Mesodermal cell (in vitro differentiated cells): ENCODE data around the gene PRRT4.

Source experiments
- H3K27ac ChIP-seq: 2 replicates; pipeline ENCODE4 v1.7.0; 2013; ENCODE audit warnings: mild to moderate bottlenecking, low read depth, low read length, moderate library complexity; ENCODE audit not compliant: severe bottlenecking
- H3K36me3 ChIP-seq: 2 replicates; pipeline ENCODE4 v1.7.1; 2013; ENCODE audit warnings: mild to moderate bottlenecking, low read length, moderate library complexity; ENCODE audit not compliant: control insufficient read depth, insufficient read depth
- H3K4me1 ChIP-seq: one replicate; pipeline ENCODE4 v1.7.1; 2013; ENCODE audit warnings: mild to moderate bottlenecking, low read length; ENCODE audit not compliant: insufficient read depth, control insufficient read depth, poor library complexity, severe bottlenecking
- H3K4me3 ChIP-seq: 2 replicates; pipeline ENCODE4 v1.7.0; 2013; ENCODE audit warnings: low read length, control low read depth, mild to moderate bottlenecking; ENCODE audit not compliant: insufficient read depth, poor library complexity, severe bottlenecking; ENCODE audit errors: extremely low read depth
- H3K9me3 ChIP-seq: 2 replicates; pipeline ENCODE4 v1.7.1; 2013; ENCODE audit warnings: mild to moderate bottlenecking, low read length, moderate library complexity; ENCODE audit not compliant: control insufficient read depth
- WGBS, 2 experiments: methylation state at CpG; one replicate each; pipeline ENCODE4 v1.1.5; 2013; ENCODE audit warnings: missing lambda C conversion rate in 2 of 2; ENCODE audit not compliant: insufficient coverage in 2 of 2; 5-methylcytosine and 5-hydroxymethylcytosine counted together

The PRRT4 gene

DNA sequence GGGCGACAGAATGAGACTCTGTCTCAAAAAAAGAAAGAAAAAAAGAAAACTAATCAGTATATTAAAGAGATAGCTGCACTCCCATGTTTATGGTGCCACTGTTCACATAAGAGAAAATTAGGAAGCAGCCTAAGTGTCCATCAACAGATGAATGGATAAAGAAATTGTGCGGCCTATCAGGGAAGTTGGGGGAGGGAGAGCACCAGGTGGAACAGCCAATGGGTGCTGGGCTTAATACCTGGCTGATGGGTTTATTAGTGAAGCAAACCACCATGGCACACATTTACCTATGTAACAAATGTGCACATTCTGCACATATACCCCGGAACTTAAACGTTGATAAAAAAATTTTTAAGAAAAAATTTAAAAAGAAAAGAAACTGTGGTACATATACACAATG lies 9.0 kb upstream of the PRRT4 start:
- Histone ChIP-seq H3K9me3 (no peaks in the 10 kb centered on the region), H3K27ac (no peak overlapping the region), H3K36me3 (no peaks in the 10 kb centered on the region), H3K4me1 (no peaks in the 10 kb centered on the region), H3K4me3 (no peak overlapping the region)
- WGBS, 2 experiments, result 100% methylated on average over 1 of the region's 4 CpGs

DNA sequence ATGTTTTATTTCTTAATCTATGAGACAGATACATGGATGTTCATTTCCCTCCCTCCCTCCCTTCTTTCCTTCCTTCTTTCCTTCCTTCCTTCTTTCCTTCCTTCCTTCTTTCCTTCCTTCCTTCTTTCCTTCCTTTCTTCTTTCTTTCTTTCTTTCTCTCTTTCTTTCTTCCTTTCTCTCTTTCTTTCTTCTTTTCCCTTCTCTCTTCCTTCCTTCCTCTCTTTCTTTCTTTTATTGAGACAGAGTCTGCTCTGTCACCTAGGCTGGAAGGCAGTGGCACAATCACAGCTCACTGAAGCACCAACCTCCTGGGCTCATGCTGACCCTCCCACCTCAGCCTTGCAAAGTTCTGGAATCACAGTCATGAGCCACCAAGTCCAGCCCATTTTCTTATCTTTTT lies 5.5 kb upstream of the PRRT4 start:
- no peak overlapping the region for H3K4me3 ChIP-seq

DNA sequence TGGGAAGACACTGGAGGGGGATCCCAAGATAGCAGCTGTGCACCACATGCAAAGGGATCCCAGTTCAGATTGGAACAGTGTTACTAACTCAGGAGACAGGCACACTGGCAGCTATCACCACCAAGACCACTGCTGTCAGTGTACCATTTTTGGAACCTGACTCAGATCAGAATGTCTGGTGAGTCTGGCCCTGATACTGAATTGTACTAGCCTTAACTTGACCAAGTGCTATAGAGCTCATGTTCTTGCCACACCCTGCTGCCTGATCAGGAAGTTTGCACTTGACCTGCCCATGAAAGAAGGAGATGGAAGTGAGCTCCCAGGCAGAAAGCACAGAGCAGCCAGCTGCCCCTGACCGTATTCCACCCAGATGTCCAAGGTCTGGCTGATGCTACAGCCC lies 4.8 kb upstream of the PRRT4 start:
- Histone ChIP-seq H3K4me1 (peaks cover 3% of the 10 kb centered on the region), H3K36me3 (no peaks in the 10 kb centered on the region), H3K4me3 (no peak overlapping the region), H3K9me3 (no peaks in the 10 kb centered on the region), H3K27ac (no peak overlapping the region)
- WGBS, 2 experiments, result 50 to 70% methylated on average over 1 of the region's 1 CpG

More for the DNA sequence above, 5.5 kb upstream of the PRRT4 start:
- no peak overlapping the region for H3K27ac ChIP-seq
- H3K4me1 ChIP-seq, result peaks cover 2% of the 10 kb centered on the region
- no peaks in the 10 kb centered on the region for H3K9me3 ChIP-seq
- H3K36me3 ChIP-seq, result no peaks in the 10 kb centered on the region

DNA sequence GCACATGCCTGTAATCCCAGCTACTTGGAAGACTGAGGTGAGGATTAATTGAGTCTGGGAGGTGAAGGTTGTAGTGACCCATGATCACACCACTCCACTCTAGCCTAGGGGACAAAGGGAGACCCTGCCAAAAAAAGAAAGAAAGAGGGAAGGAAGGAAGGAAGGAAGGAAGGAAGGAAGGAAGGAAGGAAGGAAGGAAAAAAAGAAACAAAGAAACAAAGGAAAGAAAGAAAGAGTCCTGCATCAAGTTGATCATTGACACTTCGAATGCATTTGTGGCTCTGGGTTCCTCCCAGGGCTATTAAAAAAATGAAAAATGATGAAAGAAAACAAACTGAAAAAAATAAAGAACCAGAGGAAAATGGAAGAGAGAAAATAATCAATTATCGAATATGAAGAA lies 3.9 kb upstream of the PRRT4 start:
- H3K27ac ChIP-seq, result no peak overlapping the region
- H3K4me3 ChIP-seq, result no peak overlapping the region
- WGBS, 2 experiments, result 82 to 100% methylated on average over 1 to 2 of the region's 2 CpGs
- peaks cover 6% of the 10 kb centered on the region for H3K4me1 ChIP-seq
- H3K9me3 ChIP-seq, result no peaks in the 10 kb centered on the region
- no peaks in the 10 kb centered on the region for H3K36me3 ChIP-seq

DNA sequence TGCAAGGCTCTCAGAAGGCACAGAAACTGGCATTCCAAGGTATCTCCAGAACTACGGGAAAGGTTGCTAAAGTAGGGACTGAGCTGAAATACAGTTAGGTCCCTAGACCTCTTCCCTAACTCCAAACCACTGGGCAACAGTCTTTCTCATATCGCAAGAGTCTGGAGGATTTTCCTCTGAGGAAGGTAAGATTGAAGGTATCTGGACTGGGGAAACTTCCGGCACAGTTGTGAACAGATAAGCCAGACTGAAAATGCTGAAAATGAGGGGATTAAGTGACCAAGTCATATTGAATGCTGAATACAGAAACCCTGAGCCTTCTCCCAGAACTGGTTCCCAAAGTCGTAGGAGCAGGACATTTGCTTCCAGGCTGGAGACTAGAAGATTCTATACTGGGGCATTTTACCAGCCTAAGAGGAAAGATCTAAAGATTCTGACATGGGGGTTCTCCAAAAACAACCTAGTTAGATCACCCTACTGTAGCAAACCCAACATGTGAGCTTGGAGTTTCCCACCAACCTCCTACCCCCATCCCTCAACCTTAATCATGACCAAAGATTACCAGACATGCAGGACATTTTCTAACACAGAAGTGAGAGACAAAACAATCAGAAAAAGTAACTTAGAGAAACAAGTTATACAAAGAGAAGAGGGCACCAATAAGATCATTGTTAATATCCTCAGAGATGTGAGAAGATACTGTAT lies 2.8 kb upstream of the PRRT4 start:
- Histone ChIP-seq H3K27ac (no peak overlapping the region), H3K4me3 (no peak overlapping the region), H3K4me1 (peaks cover 12% of the 10 kb centered on the region), H3K36me3 (no peaks in the 10 kb centered on the region), H3K9me3 (no peaks in the 10 kb centered on the region)
- WGBS, 2 experiments, result 52 to 93% methylated on average over 2 of the region's 4 CpGs

DNA sequence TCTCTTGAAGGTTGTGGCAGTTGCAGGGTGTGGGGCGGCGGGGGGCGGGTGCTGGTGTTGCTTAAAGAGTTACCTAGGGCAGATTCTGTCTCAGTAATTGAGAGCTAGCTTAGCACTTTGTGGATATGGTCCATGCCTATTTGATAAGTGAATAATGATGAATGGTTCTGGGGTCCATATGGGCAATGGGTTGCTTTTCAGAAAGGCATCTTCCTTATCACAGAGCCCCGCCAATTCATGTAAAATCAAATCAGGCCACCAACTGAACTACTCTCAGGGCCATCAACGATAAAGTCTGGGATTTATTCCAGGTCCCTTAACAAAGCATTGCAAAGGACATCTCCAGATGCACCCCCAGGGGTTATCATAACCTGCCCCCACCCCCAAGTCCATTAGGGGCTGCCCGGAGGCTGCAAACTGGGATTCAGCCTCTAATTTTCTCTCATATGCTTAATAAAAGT lies 1.8 kb upstream of the PRRT4 start:
- no peak overlapping the region for H3K27ac ChIP-seq
- no peak overlapping the region for H3K4me3 ChIP-seq
- WGBS, 2 experiments, result 92 to 93% methylated on average over 3 of the region's 6 CpGs

DNA sequence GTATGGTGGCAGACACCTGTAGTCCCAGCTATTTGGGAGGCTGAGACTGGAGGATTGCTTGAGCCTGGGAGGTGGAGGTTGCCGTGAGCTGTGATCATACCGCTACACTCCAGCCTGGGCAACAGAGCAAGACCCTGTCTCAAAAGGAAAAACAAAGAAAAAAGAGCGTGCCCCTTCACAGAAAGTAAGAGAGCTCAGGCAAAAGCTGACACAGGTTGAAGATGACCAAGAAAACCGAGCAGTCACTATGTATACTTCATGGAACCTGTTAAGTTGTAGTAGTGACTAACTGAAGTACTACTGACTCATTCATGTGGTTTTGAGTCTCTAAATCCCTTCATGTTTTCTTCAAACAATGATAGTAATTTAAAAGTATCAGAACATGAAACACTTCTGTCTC lies 1.2 kb upstream of the PRRT4 start:
- 75 to 79% methylated on average over 2 to 4 of the region's 4 CpGs for WGBS, 2 experiments
- Histone ChIP-seq H3K36me3 (no peaks in the 10 kb centered on the region), H3K4me1 (peaks cover 16% of the 10 kb centered on the region), H3K27ac (no peak overlapping the region), H3K4me3 (no peak overlapping the region), H3K9me3 (no peaks in the 10 kb centered on the region)

More for the DNA sequence above, 1.8 kb upstream of the PRRT4 start:
- H3K4me1 ChIP-seq, result peaks cover 12% of the 10 kb centered on the region
- H3K36me3 ChIP-seq, result no peaks in the 10 kb centered on the region
- H3K9me3 ChIP-seq, result no peaks in the 10 kb centered on the region

DNA sequence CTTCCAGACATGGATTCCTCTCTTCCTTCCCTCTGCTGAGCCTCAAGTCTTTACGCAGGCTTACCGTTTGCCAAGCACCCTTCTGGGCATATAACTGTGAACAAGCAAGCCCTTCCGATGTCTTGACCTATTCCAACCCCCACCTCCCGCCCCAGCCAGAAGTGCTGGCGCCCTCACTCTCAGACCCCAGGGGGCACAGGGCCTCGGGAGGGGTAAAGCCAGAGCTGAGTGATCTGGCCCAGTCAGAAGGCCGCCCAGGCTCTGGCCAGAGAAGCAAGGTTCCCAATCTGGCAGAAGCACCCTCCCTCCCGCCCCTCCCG lies 1.2 kb downstream of the PRRT4 start:
- Histone ChIP-seq H3K4me1 (peaks cover 28% of the 10 kb centered on the region), H3K27ac (no peak overlapping the region), H3K4me3 (peak overlapping the region; percentile 52), H3K9me3 (no peaks in the 10 kb centered on the region), H3K36me3 (no peaks in the 10 kb centered on the region)
- WGBS, 2 experiments, result 13 to 19% methylated on average over 4 to 8 of the region's 9 CpGs

DNA sequence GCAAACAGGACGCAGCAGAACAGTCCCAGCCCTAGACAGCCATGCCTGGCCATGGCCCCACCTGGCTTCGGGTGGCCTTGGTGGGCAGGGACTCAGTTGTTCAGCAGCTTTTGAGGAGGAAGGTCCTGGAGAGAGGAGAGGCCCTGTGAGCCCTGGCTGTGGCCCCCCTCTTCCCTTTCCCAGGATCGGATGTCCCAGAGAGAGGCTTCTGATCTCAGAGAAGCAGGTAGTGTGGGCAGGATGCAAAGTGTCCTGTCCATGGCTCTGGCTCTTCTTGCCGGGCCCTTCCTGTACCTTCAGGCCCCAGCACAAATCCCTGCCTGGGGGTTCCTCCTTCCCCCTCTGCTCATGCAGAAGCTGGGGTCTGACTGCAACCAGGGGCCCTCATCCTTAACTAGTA lies 1.6 kb downstream of the PRRT4 start:
- no peaks in the 10 kb centered on the region for H3K9me3 ChIP-seq
- WGBS, 2 experiments, result 79 to 100% methylated on average over 2 to 3 of the region's 4 CpGs
- no peaks in the 10 kb centered on the region for H3K36me3 ChIP-seq
- H3K4me1 ChIP-seq, result peaks cover 28% of the 10 kb centered on the region
- peak overlapping the region; percentile 3 for H3K4me3 ChIP-seq
- H3K27ac ChIP-seq, result no peak overlapping the region

DNA sequence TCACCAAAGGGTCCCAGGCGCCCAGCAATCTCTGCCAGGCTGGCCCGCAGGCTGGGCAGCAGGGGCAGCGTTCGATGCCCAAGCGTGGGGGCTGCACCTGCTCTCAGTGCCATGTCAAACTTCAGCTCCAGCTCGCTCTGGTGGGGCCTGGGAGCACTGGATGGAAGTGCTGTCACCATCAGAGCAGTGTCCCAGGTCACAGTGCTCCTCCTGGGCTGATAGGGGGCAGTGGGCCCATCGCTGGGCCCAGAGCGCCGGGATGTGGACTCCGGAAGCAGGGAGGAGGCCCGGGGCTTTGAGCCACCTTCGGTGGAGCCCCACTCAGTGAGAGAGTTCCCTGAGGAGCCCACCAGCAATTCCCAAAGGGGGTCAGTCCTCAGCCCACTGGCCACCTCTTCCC lies 2.2 kb downstream of the PRRT4 start:
- Histone ChIP-seq H3K9me3 (no peaks in the 10 kb centered on the region), H3K36me3 (no peaks in the 10 kb centered on the region), H3K27ac (no peak overlapping the region), H3K4me1 (peaks cover 28% of the 10 kb centered on the region), H3K4me3 (no peak overlapping the region)
- WGBS, 2 experiments, result 85 to 92% methylated on average over 9 to 12 of the region's 12 CpGs

DNA sequence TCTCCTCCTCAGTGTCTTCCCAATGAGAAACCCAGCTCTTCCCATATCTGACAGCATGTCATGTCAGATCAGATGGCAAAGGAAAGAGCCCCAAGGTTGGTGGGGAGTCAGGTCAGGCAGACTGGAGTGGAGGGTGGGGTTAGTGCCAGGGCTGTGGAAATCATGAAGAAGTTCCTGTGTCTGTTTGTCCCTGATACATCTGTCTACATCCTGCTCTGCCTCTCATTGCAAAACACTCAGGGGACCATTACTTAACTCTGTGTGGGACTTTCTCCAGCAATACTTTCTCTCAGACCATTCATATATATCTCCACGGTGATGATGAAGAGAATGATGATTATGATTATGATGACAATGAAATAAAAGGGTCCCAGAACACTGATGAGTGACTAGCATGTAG lies 3.3 kb downstream of the PRRT4 start:
- Histone ChIP-seq H3K27ac (no peak overlapping the region), H3K4me1 (peaks cover 28% of the 10 kb centered on the region), H3K4me3 (no peak overlapping the region), H3K36me3 (no peaks in the 10 kb centered on the region), H3K9me3 (no peaks in the 10 kb centered on the region)
- no CpG with 5 or more reads among the region's 1 CpG for WGBS, 2 experiments
